GM21423 (cell line): ENCODE data around the gene BCL3.

ENCODE experiments used
- ATAC-seq: cut with Tn5 transposase; IDR thresholded peaks from one replicate; pipeline ENCODE4 v1.9.1; 2021; ENCODE audit warnings: mild to moderate bottlenecking, moderate library complexity; ENCODE audit not compliant: unreplicated experiment

BCL3 gene

DNA sequence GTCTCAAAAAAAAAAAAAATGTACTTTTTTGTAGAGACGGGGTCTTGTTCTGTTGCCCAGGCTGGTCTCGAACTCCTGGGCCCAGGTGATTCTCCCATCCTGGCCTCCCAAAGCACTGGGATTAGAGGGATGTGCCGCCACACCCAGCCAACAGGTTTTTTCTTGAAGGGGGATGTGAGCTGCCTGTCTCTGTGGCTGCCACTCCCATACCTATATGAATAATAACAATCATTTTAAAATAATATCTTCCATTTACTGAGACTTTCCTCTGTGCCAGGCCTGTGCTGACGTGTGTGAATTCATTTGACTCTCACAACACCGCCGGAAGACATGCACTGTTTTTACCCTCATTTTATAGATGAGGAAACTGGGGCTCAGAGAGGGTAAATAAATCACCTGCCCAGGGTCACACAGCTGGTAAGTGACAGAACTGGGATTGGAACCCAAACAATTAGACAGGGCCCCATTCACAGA lies 7.2 kb upstream of the BCL3 start:
- no peak for ATAC-seq

DNA sequence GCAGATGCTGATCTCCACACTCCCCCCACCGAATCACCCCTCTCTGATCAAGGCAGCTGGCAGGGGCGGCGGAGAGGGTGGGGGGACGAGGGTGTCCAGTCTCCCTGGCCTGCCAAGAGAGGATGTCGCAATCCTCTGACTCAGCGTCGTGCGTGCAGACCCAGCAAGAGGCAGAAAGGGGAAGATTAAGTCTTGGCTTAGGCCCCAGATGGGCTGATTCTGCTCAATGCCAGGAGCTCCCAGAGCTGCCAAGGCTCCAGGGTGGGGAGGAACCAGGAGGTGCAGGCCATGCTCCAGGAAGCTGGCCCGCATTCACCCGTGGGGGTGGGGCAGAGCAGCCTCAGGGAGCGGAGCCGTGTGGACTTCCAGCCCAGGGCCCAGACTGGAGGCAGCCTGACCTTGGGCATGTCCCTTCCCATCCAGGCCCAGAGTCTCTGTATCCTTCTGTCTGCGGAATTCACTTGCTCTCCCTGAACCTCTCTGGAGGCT lies 6.6 kb upstream of the BCL3 start:
- no peak for ATAC-seq

DNA sequence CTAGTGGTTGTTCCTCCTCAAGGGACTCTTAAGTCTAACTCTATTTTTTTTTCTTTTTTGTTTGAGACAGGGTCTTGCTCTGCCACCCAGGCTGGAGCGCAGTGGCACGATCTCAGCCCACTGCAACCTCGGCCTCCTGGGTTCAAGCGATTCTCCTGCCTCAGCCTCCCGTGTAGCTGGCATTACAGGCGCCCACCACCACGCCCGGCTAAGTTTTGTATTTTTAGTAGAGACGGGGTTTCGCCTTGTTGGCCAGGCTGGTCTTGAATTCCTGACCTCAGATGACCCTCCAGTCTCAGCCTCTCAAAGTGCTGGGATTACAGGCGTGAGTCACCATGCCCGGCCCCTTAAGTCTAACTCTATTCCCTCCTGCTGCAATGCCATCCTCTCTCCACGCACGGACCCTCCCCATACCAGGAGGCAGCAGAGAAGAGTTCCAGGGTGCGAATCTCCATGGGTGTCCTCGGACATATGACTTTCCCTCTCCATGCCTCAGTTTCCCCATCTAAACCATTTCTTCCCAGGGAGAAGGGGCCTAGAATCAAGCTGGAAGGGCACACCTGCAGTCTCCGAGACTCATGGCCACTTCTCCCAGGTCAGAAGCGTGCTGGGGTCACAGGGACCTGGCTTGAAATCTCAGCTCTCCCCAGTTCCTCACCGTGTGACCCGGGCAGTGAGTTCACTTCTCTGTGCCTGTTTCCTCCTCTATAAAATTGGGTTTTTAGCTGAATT lies 6.0 kb upstream of the BCL3 start:
- ATAC-seq, result no peak

DNA sequence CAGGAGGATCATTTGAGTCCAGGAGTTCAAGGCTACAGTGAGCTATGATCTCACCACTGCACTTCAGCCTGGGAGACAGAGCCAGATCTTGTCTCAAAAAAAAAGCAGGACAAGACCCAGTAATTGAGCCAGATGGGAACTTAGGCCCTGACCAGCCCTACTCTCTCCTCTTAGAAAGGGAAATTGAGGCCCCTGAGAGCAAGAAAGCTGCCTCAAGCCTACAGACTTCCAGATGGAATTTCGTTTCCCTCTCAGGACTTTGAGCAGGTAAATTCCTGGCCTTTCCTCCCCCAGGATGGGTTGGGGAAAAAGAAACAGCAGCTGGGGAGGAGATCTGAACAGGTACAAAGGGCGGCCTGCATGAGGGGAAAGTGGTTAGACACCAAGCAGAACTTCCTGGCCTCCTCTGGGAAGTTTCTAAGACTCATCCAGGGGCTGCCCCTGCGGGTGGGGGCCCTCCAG lies 3.6 kb upstream of the BCL3 start:
- ATAC-seq, result no peak

DNA sequence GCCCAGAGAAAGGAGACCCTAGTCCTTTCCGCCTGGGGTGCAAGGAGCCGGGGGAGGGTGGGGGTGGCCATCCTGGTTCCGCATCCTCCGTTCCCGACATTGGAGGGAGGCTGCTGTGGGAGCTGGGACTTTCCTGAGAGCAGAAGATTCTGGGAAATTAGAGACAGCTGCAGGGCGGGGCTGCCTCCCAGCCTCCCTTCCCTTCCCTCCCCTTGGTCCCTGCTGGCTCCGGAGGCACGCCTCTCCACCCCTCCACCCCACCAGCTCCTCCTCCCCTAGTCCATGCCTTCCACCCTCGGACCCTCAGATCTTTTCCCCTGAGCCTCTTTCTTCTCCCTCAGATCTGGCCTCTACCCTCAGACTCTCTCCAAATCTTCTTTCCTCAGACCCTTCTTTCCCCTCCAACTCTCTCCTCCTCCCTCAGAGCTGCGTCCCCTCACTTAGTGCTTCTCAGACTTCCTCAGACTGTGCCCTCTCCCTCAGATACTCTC lies 3.1 kb upstream of the BCL3 start:
- no peak for ATAC-seq

DNA sequence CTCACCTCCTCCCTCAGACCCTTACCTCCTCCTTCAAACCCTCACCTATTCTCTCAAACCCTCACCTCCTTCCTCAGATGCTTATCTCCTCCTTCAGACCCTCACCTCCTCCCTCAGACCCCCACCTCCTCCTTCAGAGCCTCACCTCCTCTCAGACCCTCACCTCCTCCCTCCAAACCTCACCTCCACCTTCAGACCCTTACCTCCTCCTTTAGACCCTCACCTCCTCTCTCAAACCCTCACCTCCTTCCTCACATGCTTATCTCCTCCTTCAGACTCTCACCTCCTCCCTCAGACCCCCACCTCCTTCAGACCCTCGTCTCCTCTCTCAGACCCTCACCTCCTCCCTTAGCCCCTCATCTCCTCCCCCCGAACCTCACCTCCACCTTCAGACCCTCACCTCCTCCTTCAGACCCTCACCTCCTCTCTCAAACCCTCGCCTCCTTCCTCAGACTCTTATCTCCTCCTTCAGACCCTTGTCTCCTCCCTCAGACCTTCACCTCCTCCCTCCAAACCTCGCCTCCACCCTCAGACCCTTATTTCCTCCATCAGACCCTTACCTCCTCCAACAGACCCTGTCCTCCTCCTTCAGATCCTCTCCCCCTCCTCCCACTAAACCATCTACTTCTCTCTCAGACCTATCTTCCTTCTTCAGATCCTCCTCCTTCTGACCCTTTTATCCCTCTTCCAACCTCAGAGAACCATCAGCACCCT lies 2.5 kb upstream of the BCL3 start:
- ATAC-seq, result no peak

DNA sequence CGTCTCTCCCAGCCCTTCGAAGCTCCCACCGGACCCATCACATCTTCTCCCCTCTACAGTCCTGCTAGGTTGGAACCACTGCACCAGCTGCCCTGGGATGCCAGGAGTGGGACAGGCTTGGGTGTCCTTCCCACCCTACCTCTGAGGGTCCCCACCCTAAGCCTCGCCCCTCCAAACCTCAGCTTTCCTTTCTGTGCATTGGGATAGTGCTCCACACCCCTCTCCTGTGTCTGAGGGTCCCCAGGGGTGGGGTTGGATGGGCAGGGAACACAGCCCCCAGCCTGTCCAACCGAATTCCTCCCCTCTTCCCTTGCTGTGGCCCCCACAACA lies 1.9 kb upstream of the BCL3 start:
- no peak for ATAC-seq

DNA sequence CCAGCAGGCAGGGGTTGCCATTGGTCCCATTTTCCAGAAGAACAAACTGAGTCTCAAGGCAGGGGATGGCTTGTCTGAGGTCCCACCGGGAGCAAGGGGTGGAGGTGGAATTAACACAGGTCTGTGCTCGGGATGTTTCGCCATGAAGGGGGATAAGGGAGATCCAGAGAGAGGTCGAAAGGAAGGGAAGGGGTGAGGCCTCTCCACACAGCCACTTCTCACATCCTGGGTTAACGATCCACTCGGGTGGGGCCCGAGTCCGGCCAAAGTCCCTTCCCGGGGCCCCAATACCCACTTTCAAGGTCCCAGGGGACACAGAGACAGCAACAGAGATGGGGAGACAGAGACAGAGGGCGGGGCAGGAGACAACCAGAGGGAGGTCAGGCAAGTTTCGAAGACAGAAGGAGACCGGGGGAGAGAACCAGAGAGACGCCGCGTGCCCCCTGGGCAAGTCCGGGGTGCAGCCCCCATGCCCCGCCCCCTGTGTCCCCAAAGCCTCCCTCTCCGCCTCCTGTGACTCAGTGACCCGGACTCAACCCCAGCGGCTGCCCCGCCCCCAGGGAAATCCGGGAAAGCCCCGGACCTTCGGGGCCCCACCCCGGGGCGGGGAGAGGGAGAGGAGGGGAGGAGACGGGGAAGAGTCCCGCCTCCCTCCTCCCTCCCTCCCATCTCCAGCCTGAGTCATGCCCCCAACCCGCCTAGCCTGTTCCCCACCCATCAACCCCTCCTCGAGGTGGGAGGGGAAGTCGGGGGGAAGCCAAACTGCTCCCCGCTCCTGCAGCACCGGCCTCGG lies 1.4 kb upstream of the BCL3 start:
- peak; percentile 47 for ATAC-seq

DNA sequence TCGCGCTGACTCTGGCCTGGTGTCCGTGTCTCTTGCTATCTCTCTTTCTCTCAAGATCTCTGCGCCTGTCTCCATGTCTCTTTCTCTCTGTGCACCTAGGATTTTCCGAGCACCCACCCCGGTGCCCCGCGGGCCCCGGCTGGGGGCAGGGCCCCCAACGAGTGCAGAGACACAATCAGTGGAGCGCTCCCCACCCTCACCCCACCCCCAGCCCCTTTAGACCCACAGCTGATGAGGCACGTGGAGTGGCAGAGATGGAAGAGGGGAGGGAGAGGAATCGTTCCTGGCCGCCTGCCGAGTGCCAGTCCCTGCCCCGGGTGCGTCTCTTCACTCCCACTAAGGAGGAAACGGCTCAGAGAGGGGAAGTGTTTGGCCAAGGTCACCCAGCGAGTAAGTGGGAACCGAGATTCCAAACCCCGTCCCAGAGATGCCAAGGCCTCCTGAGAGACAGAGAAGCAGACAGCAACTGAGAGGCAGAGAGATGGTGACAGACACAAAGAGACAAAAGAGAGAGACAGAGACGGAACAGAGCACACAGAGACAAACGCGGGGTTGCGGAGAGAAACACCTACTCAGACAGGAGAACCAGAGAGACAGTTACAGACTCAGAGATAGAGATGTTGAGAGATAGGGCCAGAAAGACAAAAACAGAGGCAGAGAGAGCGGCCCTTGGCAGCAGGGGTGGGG lies 626 bp upstream of the BCL3 start:
- no peak for ATAC-seq

DNA sequence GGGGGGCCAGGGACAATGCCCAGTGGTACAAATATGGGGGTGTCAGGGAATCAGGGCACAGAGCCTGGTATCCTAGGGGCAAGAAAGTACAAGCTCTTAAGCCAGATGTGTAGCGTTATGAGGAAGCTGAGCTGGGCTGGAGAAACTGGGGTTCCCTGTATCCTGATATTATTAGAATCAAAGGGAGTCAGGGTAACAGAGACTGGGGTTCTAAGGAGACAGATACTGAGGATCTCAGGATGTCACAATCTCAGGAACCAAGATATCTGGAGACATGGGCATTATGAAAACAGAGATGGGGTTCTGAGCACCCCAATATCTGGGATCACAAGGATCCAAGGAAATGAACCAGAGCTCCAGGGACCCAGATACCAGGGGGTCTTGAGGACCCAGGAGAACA lies 784 bp downstream of the BCL3 start:
- no peak for ATAC-seq

DNA sequence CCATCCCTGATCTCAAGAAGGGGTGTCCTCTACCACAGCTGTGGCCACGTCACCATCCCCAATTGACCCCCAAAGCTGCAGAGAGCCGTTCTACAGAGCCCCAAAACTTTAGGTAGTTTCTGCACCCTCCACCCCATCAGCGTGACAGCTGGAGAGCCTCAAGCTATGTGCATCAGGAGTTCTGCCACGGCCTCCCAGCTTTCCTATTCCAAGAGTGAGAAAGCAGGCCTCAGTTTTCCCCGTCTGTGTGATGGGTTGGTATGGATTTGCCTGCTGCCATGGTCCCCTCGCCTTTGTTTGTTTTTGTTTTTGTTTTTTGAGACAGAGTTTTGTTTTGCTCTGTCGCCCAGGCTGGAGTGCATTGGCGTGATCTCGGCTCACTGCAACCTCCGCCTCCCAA lies 1.5 kb downstream of the BCL3 start:
- no peak for ATAC-seq

DNA sequence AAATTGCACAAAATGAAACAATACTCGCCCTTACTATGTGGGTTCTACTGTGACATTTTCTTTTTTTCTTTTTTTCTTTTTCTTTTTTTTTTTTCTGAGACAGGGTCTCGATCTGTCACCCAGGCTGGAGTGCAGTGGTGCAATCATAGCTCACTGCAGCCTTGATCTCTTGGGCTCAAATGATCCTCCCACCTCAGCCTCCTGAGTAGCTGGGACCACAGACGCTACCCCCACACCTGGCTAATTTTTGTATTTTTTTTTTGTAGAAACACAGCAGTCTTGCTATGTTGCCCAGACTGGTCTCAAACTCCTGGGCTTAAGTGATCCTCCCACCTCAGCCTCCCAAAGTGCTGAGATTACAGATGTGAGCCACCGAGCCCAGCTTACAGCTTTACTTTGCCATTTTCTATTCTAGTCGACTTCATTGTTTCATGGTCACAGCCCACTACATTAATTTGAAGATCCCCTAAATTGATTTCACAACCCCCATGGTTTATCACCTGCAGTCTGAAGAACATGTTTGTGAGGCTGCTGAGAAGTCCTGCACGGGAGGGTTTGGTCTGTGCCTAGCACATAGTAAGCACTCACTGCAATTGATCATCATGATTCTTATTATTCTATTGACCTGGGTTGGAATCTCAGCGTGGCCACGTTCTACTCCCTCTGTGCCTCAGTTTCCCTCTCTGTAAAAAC lies 3.8 kb downstream of the BCL3 start:
- no peak for ATAC-seq

DNA sequence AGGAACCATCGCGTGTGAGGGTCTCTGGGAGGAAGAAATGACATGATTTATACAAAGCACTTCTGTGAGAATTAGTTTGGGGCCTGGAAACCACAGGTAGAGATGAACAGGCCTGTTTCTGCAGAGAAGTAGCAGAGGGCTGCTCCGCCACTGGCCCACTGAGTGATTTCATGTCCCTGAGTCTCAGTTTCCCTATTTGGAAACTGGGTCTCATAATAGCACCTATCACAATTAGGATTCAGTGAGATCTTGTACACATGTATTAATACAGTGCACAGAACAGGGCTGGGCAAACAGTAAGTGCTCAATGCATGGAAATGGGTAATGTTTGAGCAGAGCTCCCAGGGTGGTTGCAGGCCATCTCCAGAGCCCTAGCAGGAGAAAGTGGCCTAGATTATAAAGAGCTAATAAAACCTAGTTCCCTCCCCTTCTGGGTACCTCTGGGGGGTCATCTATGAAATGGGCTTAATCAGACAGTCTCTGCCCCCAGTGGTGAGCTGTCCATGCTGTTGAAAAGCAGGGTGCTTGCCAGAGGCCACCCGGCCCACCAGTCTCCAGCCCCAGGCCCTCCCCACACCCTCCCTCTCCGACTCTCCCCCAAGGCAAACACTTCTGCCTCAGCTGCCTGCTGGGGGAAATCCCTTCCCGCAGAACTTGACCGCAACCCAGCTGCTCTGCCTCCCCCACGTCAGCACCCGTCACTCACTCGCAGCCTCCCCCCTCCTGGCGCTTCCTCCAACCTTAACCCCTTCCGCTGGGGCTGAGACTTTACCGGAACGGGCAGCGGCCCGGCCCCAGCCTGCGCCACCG lies 4.5 kb downstream of the BCL3 start:
- ATAC-seq, result peak; percentile 62

DNA sequence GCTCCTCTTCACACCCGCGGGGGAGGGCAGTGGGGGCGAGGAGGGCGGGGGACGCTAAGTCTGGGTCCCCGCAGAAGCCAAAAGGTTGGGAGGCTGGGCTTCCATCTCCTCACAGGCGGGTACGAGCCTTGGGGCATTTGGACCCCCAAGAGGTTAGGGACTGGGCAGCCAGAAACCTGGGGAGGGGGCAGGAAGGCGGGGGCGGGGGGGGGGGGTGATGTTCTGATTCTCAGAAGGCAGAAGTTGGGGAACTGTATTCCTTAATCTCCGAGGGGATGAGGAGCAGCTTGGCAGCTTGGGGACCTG lies 5.1 kb downstream of the BCL3 start:
- ATAC-seq, result no peak

DNA sequence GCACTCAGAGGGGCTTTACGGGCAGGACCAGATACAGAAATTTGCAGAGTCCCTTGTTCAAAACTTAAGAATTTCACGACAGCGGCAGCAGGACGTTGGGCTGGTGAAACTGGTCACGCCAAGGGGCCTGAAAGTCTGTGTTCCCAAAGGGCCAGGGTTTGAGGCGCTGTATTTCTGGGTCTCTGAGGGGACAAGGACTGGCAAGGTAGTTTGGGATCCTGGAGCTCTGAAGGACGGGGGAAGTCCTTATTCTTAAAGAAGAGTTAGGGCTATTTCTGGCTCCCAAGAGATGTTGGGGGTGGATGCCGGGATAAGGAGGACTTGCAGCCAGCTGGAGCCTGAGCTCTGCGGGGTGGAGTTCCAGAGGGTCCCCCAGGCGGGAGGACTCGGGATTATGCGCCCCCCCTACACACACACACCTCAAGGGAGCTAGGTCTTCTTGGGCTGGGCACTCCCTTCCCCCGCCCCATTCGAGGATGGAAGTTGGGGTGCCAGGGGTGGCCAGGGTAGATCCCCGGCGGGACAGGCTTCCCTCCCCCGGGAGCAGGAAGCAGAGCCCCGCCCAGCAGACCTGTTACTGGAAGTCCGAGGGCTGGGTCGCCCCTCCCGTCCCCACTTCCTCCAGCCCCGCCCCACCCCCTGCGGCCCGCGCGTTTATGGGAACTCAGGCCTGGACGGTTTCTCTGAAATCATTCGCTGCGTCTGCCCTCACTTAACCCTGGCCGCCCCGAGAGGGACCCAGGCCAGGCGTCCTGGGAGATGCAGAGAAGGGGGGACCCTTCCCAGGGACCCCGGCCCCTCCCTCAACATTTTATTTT lies 5.6 kb downstream of the BCL3 start:
- ATAC-seq, result peak; percentile 35

DNA sequence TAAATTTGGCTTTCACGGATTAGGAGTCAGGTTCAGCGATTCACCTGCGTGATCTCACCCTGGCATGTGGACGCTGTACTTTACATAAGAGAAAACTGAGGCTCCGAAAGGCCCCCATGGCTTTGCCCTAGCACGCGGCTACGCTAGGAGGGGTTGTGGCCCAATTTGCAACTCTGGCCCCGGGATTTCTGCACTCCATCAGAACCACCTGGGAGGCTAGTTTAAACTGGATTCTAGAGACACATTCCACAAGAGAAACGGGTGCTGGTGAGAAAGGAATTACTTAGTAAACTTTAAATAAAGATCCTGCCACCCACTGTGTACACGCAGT lies 6.2 kb downstream of the BCL3 start:
- no peak for ATAC-seq

DNA sequence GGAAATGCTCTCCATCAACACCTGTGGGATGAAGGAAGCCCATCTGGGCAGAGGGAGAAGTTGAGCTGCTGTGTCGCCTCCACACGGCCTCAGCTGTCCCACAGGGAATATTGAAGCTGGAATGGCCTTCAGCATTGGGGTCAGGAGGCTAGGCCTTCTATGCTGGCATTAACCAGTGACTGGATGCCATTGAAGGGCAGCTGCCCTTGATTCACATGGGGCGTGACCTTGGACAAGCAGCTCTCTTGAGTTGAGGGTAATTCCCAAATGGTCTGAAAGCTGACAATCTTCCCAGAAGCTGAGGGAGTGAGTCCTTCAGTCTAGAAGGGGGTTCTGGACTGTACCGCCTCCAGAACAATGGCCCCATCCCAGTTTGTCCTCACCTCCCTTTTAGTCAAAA lies 6.7 kb downstream of the BCL3 start:
- ATAC-seq, result no peak

DNA sequence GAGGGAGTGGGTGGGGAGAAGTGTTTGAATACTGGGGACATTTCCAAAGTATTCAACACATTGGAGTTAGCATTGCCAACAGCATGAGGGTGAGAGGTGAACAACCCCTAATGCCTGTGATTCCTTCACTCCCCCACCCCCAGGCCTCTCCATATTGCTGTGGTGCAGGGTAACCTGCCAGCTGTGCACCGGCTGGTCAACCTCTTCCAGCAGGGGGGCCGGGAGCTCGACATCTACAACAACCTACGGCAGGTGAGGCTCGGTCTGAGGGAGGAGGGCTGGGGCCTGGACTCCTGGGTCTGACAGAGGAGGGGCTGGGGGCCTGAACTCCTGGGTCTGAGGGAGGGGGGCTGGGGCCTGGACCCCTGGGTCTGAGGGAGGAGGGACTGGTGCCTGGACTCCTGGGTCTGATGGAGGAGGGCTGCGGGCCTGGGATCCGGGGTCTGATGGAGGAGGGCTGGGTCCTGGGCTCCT lies 7.6 kb downstream of the BCL3 start:
- ATAC-seq, result no peak
